HG03460 (cell line): ENCODE results near the gene AKAP1.

Experiments
- ATAC-seq: cut with Tn5 transposase; IDR thresholded peaks from one replicate; pipeline ENCODE4 v1.9.1; 2021; ENCODE audit not compliant: unreplicated experiment

The AKAP1 gene

GRCh38 chr17:57084802-57085447 is at the start of gene AKAP1:
Gene AKAP1, plus strand, starts transcription at chr17:57085246. Its CDS starts 20,219 bp downstream, at chr17:57105465.
- peak; percentile 89 for ATAC-seq

GRCh38 chr17:57035971-57036481 is 49.0 kb upstream of the AKAP1 start:
- ATAC-seq: no peak

GRCh38 chr17:57037411-57037810 is 47.6 kb upstream of the AKAP1 start:
- ATAC-seq: no peak

- no peak for ATAC-seq
Observed at GRCh38 chr17:57038486-57038885, 46.6 kb upstream of the AKAP1 start.

GRCh38 chr17:57040571-57040970 is 44.5 kb upstream of the AKAP1 start:
- ATAC-seq: no peak

- no peak for ATAC-seq
Observed at GRCh38 chr17:57043276-57043675, 41.8 kb upstream of the AKAP1 start.

GRCh38 chr17:57044976-57045867 is 39.8 kb upstream of the AKAP1 start:
- ATAC-seq: no peak

- ATAC-seq: no peak
Observed at GRCh38 chr17:57045868-57046704, 39.0 kb upstream of the AKAP1 start.

- no peak for ATAC-seq
Observed at GRCh38 chr17:57046749-57047148, 38.3 kb upstream of the AKAP1 start.

GRCh38 chr17:57048096-57048495 is 37.0 kb upstream of the AKAP1 start:
- ATAC-seq: no peak

GRCh38 chr17:57050306-57050705 is 34.7 kb upstream of the AKAP1 start:
- no peak for ATAC-seq

- no peak for ATAC-seq
Observed at GRCh38 chr17:57051886-57052361, 33.1 kb upstream of the AKAP1 start.

GRCh38 chr17:57062865-57063264 is 22.2 kb upstream of the AKAP1 start:
- no peak for ATAC-seq

GRCh38 chr17:57067162-57067561 is 17.9 kb upstream of the AKAP1 start:
- ATAC-seq: no peak

GRCh38 chr17:57067781-57068180 is 17.3 kb upstream of the AKAP1 start:
- ATAC-seq: no peak

- ATAC-seq: no peak
Observed at GRCh38 chr17:57068222-57068658, 16.8 kb upstream of the AKAP1 start.

- ATAC-seq: no peak
Observed at GRCh38 chr17:57068707-57069106, 16.3 kb upstream of the AKAP1 start.

- ATAC-seq: no peak
Observed at GRCh38 chr17:57071991-57072944, 12.8 kb upstream of the AKAP1 start.

GRCh38 chr17:57073626-57074025 is 11.4 kb upstream of the AKAP1 start:
- no peak for ATAC-seq

GRCh38 chr17:57075193-57075592 is 9.9 kb upstream of the AKAP1 start:
- ATAC-seq: no peak
